ENCODE measurements around the gene RASGRF1.

- TF ChIP-seq CTCF (conservative IDR thresholded peaks at IDR 0.05) (no peak), ZFX (IDR thresholded peaks at IDR 0.05) (no peak)
Measured at GRCh38 chr15:78922527-78922926, 168.1 kb downstream of the RASGRF1 start.

Measured in C4-2B (cell line).